Stimulated activated CD4-positive, alpha-beta T cell treated with anti-CD3 and anti-CD28 coated beads, TNF-alpha, amount 100 ng/mL, for 4 hours (primary cell): ENCODE measurements around the gene PTPA.

Experiments
- DNase-seq, 3 experiments: peaks; one replicate each; pipeline ENCODE4 v3.0.0-alpha.2; 2020; ENCODE audit warnings: low read depth in 3 of 3

Gene PTPA

GRCh38 chr9:129081388-129081904 lies 29.8 kb upstream of the PTPA start:
- DNase-seq, result no peak

GRCh38 chr9:129084087-129084486 lies 27.1 kb upstream of the PTPA start:
- no peak for DNase-seq

GRCh38 chr9:129089246-129089645 lies 22.0 kb upstream of the PTPA start:
- no peak for DNase-seq

- no peak for DNase-seq
Observed at GRCh38 chr9:129093602-129094386, 17.4 kb upstream of the PTPA start.

GRCh38 chr9:129094387-129095169 lies 16.6 kb upstream of the PTPA start:
- no peak for DNase-seq

- no peak for DNase-seq
Observed at GRCh38 chr9:129095170-129095667, 16.0 kb upstream of the PTPA start.

GRCh38 chr9:129095908-129096307 lies 15.3 kb upstream of the PTPA start:
- DNase-seq, result no peak

- no peak for DNase-seq
Observed at GRCh38 chr9:129097671-129098306, 13.4 kb upstream of the PTPA start.

GRCh38 chr9:129098328-129098727 lies 12.9 kb upstream of the PTPA start:
- no peak for DNase-seq

GRCh38 chr9:129100383-129101169 lies 10.6 kb upstream of the PTPA start:
- DNase-seq, result no peak

GRCh38 chr9:129101279-129101678 lies 9.9 kb upstream of the PTPA start:
- no peak for DNase-seq

GRCh38 chr9:129102095-129102525 lies 9.1 kb upstream of the PTPA start:
- DNase-seq, result no peak

- DNase-seq, result no peak
Observed at GRCh38 chr9:129102791-129103594, 8.2 kb upstream of the PTPA start.

- DNase-seq, result no peak
Observed at GRCh38 chr9:129103595-129103965, 7.6 kb upstream of the PTPA start.

- DNase-seq, result no peak
Observed at GRCh38 chr9:129104051-129104450, 7.2 kb upstream of the PTPA start.

- no peak for DNase-seq
Observed at GRCh38 chr9:129105857-129106694, 5.1 kb upstream of the PTPA start.

- no peak for DNase-seq
Observed at GRCh38 chr9:129107651-129108050, 3.6 kb upstream of the PTPA start.

GRCh38 chr9:129108083-129108804 lies 3.0 kb upstream of the PTPA start:
- no peak for DNase-seq
